Measurements from ENCODE around the gene SNRNP25. TPM values are rescaled to one million over a fixed set of nuclear protein-coding genes. Genes with fewer than 3 reads are reported as not detected.

SNRNP25 gene
- total and polyA plus RNA-seq, 3 experiments from 2014 or later = 16.3 to 110 (median 108) TPM

GRCh38 chr16:79151-80054 lies 25.8 kb downstream of the SNRNP25 start:
- peak overlapping the region; percentile 65 for H3K27ac ChIP-seq (ENCODE audit: low read depth, low read length)
- no peaks in the 10 kb centered on the region for H3K9me3 Mint-ChIP-seq

DNA sequence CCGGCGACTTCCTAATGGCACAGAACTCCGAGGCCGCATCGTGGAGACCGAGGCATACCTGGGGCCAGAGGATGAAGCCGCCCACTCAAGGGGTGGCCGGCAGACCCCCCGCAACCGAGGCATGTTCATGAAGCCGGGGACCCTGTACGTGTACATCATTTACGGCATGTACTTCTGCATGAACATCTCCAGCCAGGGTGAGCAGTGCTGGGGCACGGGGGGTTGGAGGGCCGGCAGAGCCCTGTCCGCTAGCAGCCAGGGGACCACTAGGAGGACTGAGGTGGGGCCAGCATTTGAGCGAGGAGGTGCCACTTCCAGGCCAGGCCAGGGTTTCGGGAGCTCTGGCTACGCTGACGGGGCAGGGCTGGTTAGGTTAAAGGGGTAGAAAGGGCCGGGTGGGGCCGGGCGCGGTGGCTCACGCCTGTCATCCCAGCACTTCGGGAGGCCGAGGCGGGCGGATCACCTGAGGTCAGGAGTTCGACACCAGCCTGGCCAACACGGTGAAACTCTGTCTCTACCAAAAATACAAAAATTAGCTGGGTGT lies 29.5 kb downstream of the SNRNP25 start:
- peaks cover 0 to 52% (median 0%) of the 10 kb centered on the region in 3 donors for H3K36me3 Mint-ChIP-seq
- peaks cover 0 to 1% of the 10 kb centered on the region in 2 donors for H3K27me3 Mint-ChIP-seq
- H3K9me3 Mint-ChIP-seq = no peaks in the 10 kb centered on the region
- H3K4me3 Mint-ChIP-seq = peak overlapping the region in 1 of 7 donors; percentile 8
- peaks cover 24% of the 10 kb centered on the region for H3K4me1 ChIP-seq (ENCODE audit: insufficient read depth, low read length)
- CTCF ChIA-PET = interaction anchor here (1.7 to 5.0 kb wide), 2 partner anchors 17 to 18 kb away, joined by 9 to 21 read pairs; no protein-coding TSS in a partner anchor
- no peak overlapping the region for H3K4me3 ChIP-seq (ENCODE audit: low read length)
- H3K27ac ChIP-seq (ENCODE audit: low read depth, low read length) = no peak overlapping the region
- H3K4me1 Mint-ChIP-seq = peaks cover 31 to 46% (median 31%) of the 10 kb centered on the region in 3 donors
- no peaks in the 10 kb centered on the region for H3K36me3 ChIP-seq (ENCODE audit: insufficient read depth, low read length)
- no peaks in the 10 kb centered on the region for H3K27me3 ChIP-seq (ENCODE audit: insufficient read depth, low read length, poor library complexity, severe bottlenecking)
- H3K27ac Mint-ChIP-seq = no peak overlapping the region
- no peak for DNase-seq
- H3K9me3 ChIP-seq (ENCODE audit: low read length) = no peaks in the 10 kb centered on the region
- POLR2A ChIA-PET = interaction anchor here (0.7 kb wide), 1 partner anchor 19 kb away, joined by 3 read pairs; no protein-coding TSS in a partner anchor

More at GRCh38 chr16:79151-80054, 25.8 kb downstream of the SNRNP25 start:
- CTCF ChIA-PET = interaction anchor here (1.2 to 3.9 kb wide), 3 partner anchors 14 to 102 kb away, joined by 3 to 24 read pairs (median 6); no protein-coding TSS in a partner anchor
- Mint-ChIP-seq H3K4me3 (peak overlapping the region; percentile 87 to 93 (median 90)), H3K27ac (peak overlapping the region in 7 of 8 donors; percentile 20 to 95 (median 84)), H3K4me1 (peaks cover 33 to 53% (median 38%) of the 10 kb centered on the region in 3 donors), H3K27me3 (peaks cover 5 to 7% of the 10 kb centered on the region in 2 donors), H3K36me3 (peaks cover 0 to 24% (median 0%) of the 10 kb centered on the region in 3 donors)
- POLR2A ChIA-PET = no interaction called here
- Histone ChIP-seq H3K9me3 (ENCODE audit: low read length) (no peaks in the 10 kb centered on the region), H3K4me1 (ENCODE audit: insufficient read depth, low read length) (peaks cover 31% of the 10 kb centered on the region), H3K27me3 (ENCODE audit: insufficient read depth, low read length, poor library complexity, severe bottlenecking) (peaks cover under 1% of the 10 kb centered on the region), H3K4me3 (ENCODE audit: low read length) (peak overlapping the region; percentile 85), H3K36me3 (ENCODE audit: insufficient read depth, low read length) (no peaks in the 10 kb centered on the region)
- no peak for DNase-seq

- Histone ChIP-seq H3K4me1 (ENCODE audit: insufficient read depth, low read length) (peaks cover 19% of the 10 kb centered on the region), H3K9me3 (ENCODE audit: low read length) (no peaks in the 10 kb centered on the region), H3K27ac (ENCODE audit: low read depth, low read length) (no peak overlapping the region), H3K36me3 (ENCODE audit: insufficient read depth, low read length) (no peaks in the 10 kb centered on the region), H3K27me3 (ENCODE audit: insufficient read depth, low read length, poor library complexity, severe bottlenecking) (no peaks in the 10 kb centered on the region), H3K4me3 (ENCODE audit: low read length) (no peak overlapping the region)
- peak overlapping the region; percentile 2 to 93 (median 86) for H3K27ac Mint-ChIP-seq
- POLR2A ChIA-PET = interaction anchor here (0.7 kb wide), 1 partner anchor 20 kb away, joined by 3 read pairs; no protein-coding TSS in a partner anchor
- DNase-seq = no peak
- H3K36me3 Mint-ChIP-seq = peaks cover 0 to 56% (median 0%) of the 10 kb centered on the region in 3 donors
- H3K9me3 Mint-ChIP-seq = no peaks in the 10 kb centered on the region
- CTCF ChIA-PET = interaction anchor here (3.7 to 5.0 kb wide), 2 partner anchors 13 to 18 kb away, joined by 21 to 25 read pairs; no protein-coding TSS in a partner anchor
- H3K27me3 Mint-ChIP-seq = peaks cover 0 to 1% of the 10 kb centered on the region in 2 donors
- H3K4me3 Mint-ChIP-seq = peak overlapping the region in 6 of 7 donors; percentile 3 to 71 (median 20)
- peaks cover 26 to 40% (median 27%) of the 10 kb centered on the region in 3 donors for H3K4me1 Mint-ChIP-seq
Observed at GRCh38 chr16:83781-84615, 30.4 kb downstream of the SNRNP25 start.

DNA sequence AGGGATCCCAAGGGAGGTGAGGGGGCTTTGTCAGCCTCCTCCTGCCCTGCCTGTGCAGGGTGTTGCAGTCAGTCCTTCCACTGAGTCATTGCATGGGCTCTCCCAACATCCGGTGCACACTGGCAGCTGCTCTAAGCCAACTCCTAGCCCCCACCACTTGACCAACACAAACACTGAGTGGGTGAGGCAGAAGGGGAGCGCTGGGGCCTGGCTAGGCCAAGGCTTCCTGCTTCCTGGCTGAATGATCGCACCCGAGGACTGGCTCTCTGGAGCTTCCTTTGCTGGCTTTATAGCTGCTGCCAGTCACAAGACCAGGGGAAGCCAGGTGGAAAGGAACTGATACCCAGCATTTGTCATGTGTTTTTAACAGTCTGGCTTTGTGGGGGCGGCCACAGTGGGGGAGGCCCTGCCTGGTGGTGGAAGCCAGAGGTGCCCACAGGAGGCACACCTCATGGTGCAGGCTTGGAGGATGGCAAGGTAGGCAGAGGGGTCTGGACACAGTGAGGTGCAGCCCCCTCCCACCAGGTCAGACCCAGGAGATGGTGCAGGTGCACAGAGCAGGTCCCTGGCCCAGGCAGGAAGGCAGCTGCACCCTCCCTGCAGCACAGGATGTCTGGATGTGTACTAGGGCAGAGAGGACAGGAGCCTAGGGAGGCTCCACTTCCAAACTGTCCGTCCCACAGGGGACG lies 31.2 kb downstream of the SNRNP25 start:
- ChIA-PET CTCF (interaction anchor here (1.0 to 5.0 kb wide), 3 partner anchors 12 to 21 kb away, joined by 3 to 25 read pairs (median 21); no protein-coding TSS in a partner anchor), POLR2A (no interaction called here)
- H3K27ac Mint-ChIP-seq = peak overlapping the region in 7 of 8 donors; percentile 2 to 92 (median 78)
- DNase-seq = peak in 3 of 5 donors; percentile 17 to 58 (median 19)
- H3K27me3 Mint-ChIP-seq = peaks cover 0 to 1% of the 10 kb centered on the region in 2 donors
- H3K9me3 Mint-ChIP-seq = no peaks in the 10 kb centered on the region
- peak overlapping the region in 6 of 7 donors; percentile 12 to 69 (median 48) for H3K4me3 Mint-ChIP-seq
- Histone ChIP-seq H3K9me3 (ENCODE audit: low read length) (no peaks in the 10 kb centered on the region), H3K36me3 (ENCODE audit: insufficient read depth, low read length) (no peaks in the 10 kb centered on the region), H3K4me1 (ENCODE audit: insufficient read depth, low read length) (peaks cover 19% of the 10 kb centered on the region), H3K27ac (ENCODE audit: low read depth, low read length) (no peak overlapping the region), H3K27me3 (ENCODE audit: insufficient read depth, low read length, poor library complexity, severe bottlenecking) (no peaks in the 10 kb centered on the region), H3K4me3 (ENCODE audit: low read length) (no peak overlapping the region)
- H3K4me1 Mint-ChIP-seq = peaks cover 24 to 32% (median 24%) of the 10 kb centered on the region in 3 donors
- H3K36me3 Mint-ChIP-seq = peaks cover 0 to 52% (median 0%) of the 10 kb centered on the region in 3 donors

DNA sequence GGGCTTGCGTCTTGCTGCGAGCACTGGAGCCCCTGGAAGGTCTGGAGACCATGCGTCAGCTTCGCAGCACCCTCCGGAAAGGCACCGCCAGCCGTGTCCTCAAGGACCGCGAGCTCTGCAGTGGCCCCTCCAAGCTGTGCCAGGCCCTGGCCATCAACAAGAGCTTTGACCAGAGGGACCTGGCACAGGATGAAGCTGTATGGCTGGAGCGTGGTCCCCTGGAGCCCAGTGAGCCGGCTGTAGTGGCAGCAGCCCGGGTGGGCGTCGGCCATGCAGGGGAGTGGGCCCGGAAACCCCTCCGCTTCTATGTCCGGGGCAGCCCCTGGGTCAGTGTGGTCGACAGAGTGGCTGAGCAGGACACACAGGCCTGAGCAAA lies 31.8 kb downstream of the SNRNP25 start:
- H3K36me3 ChIP-seq (ENCODE audit: insufficient read depth, low read length) = no peaks in the 10 kb centered on the region
- POLR2A ChIA-PET = no interaction called here

GRCh38 chr16:85865-86264 lies 32.2 kb downstream of the SNRNP25 start:
- H3K27ac Mint-ChIP-seq = peak overlapping the region in 5 of 8 donors; percentile 29 to 82 (median 47)
- no peak for DNase-seq
- Histone ChIP-seq H3K4me3 (ENCODE audit: low read length) (no peak overlapping the region), H3K27ac (ENCODE audit: low read depth, low read length) (no peak overlapping the region), H3K4me1 (ENCODE audit: insufficient read depth, low read length) (peaks cover 19% of the 10 kb centered on the region), H3K27me3 (ENCODE audit: insufficient read depth, low read length, poor library complexity, severe bottlenecking) (no peaks in the 10 kb centered on the region), H3K36me3 (ENCODE audit: insufficient read depth, low read length) (no peaks in the 10 kb centered on the region), H3K9me3 (ENCODE audit: low read length) (no peaks in the 10 kb centered on the region)
- peaks cover 0 to 1% of the 10 kb centered on the region in 2 donors for H3K27me3 Mint-ChIP-seq
- no peak overlapping the region for H3K4me3 Mint-ChIP-seq
- ChIA-PET POLR2A (no interaction called here), CTCF (interaction anchor here (1.0 to 5.0 kb wide), 3 partner anchors 11 to 20 kb away, joined by 3 to 25 read pairs (median 21); no protein-coding TSS in a partner anchor)
- no peaks in the 10 kb centered on the region for H3K9me3 Mint-ChIP-seq
- peaks cover 24 to 29% (median 24%) of the 10 kb centered on the region in 3 donors for H3K4me1 Mint-ChIP-seq
- H3K36me3 Mint-ChIP-seq = peaks cover 0 to 52% (median 2%) of the 10 kb centered on the region in 3 donors

More for the DNA sequence above, 31.8 kb downstream of the SNRNP25 start:
- CTCF ChIA-PET = interaction anchor here (1.0 to 5.0 kb wide), 3 partner anchors 11 to 21 kb away, joined by 3 to 25 read pairs (median 21); no protein-coding TSS in a partner anchor
- H3K4me3 Mint-ChIP-seq = no peak overlapping the region
- peaks cover 24 to 29% (median 24%) of the 10 kb centered on the region in 3 donors for H3K4me1 Mint-ChIP-seq
- H3K9me3 ChIP-seq (ENCODE audit: low read length) = no peaks in the 10 kb centered on the region
- H3K4me1 ChIP-seq (ENCODE audit: insufficient read depth, low read length) = peaks cover 19% of the 10 kb centered on the region
- peaks cover 0 to 50% (median 0%) of the 10 kb centered on the region in 3 donors for H3K36me3 Mint-ChIP-seq
- H3K4me3 ChIP-seq (ENCODE audit: low read length) = no peak overlapping the region
- H3K27ac Mint-ChIP-seq = peak overlapping the region in 1 of 8 donors; percentile 90
- no peaks in the 10 kb centered on the region for H3K9me3 Mint-ChIP-seq
- peaks cover 0 to 1% of the 10 kb centered on the region in 2 donors for H3K27me3 Mint-ChIP-seq
- DNase-seq = peak in 1 of 5 donors; percentile 46
- H3K27me3 ChIP-seq (ENCODE audit: insufficient read depth, low read length, poor library complexity, severe bottlenecking) = no peaks in the 10 kb centered on the region
- no peak overlapping the region for H3K27ac ChIP-seq (ENCODE audit: low read depth, low read length)
